ENCODE measurements around the gene DENND2A.

GRCh38 chr7:140541513-140542227 is 98.9 kb downstream of the DENND2A start:
- TF ChIP-seq CTCF (conservative IDR thresholded peaks at IDR 0.05 in 1 of 2, IDR thresholded peaks at IDR 0.05 in 1 of 2; ENCODE audit: low read depth in 1 of 2, low read length in 2 of 2) (no peak), EZH2 (IDR thresholded peaks at IDR 0.05; ENCODE audit: low read length, missing control alignments) (no peak)

All from fibroblast of lung (primary cell).